Caco-2 (cell line): ENCODE measurements around the gene IL21R. TPM values are rescaled to one million over a fixed set of nuclear protein-coding genes. Genes with fewer than 3 reads are reported as not detected.

Experiments used
- BruUV-seq: library from RNA; stranded (reverse); fragments of 400-500 nt; replicated peaks from 2 replicates; lab custom pipeline; 2021; lab: Mats Ljungman, UMichigan
- CTCF ChIA-PET: fragments of 300-600 bp; sonication (Branson Sonifier 250); formaldehyde crosslinking; loops from one replicate; lab custom pipeline; 2022; ENCODE audit warnings: antibody characterized with exemption; lab: Charles Lee
- POLR2A ChIA-PET: fragments of 300-600 bp; sonication (Branson Sonifier 250); formaldehyde crosslinking; loops from one replicate; lab custom pipeline; 2022; ENCODE audit warnings: antibody characterized with exemption; lab: Charles Lee
- DNase-seq, 2 experiments: peaks; one replicate each; pipeline versions ENCODE4 v3.0.0 to v3.0.0-alpha.2; 2020 to 2022
- H3K27me3 ChIP-seq: replicated peaks from 2 replicates; pipeline ENCODE4 v1.6.0; 2011; ENCODE audit warnings: low read length; ENCODE audit not compliant: control insufficient read depth, insufficient read depth
- H3K36me3 ChIP-seq: 2 replicates; pipeline ENCODE4 v1.5.1; 2011; ENCODE audit warnings: low read length; ENCODE audit not compliant: control insufficient read depth, insufficient read depth
- H3K4me1 ChIP-seq: fragments of 250-450 bp; sonication (Bioruptor Pico); 2 replicates; pipeline ENCODE4 v1.5.1; 2020; ENCODE audit warnings: mild to moderate bottlenecking
- H3K4me3 ChIP-seq: 2 replicates; pipeline ENCODE4 v1.5.1; 2011; ENCODE audit warnings: low read depth, mild to moderate bottlenecking, control low read depth, low read length
- H3K9me3 ChIP-seq: fragments of 250-450 bp; sonication (Bioruptor Pico); 2 replicates; pipeline ENCODE4 v1.5.1; 2020; ENCODE audit warnings: mild to moderate bottlenecking, moderate library complexity
- H3K27ac Mint-ChIP-seq: one replicate; pipeline ENCODE4 v1.8.0; 2022; ENCODE audit warnings: mixed read lengths; ENCODE audit not compliant: unreplicated experiment
- H3K27me3 Mint-ChIP-seq: one replicate; pipeline ENCODE4 v1.8.0; 2022; ENCODE audit warnings: mixed read lengths; ENCODE audit not compliant: insufficient read depth, unreplicated experiment
- H3K36me3 Mint-ChIP-seq: one replicate; pipeline ENCODE4 v1.8.0; 2022; ENCODE audit warnings: mild to moderate bottlenecking, mixed read lengths; ENCODE audit not compliant: insufficient read depth, unreplicated experiment
- H3K4me1 Mint-ChIP-seq: one replicate; pipeline ENCODE4 v1.8.0; 2022; ENCODE audit warnings: low read depth, mixed read lengths; ENCODE audit not compliant: unreplicated experiment
- H3K4me3 Mint-ChIP-seq: one replicate; pipeline ENCODE4 v1.8.0; 2022; ENCODE audit warnings: mild to moderate bottlenecking, moderate library complexity, mixed read lengths; ENCODE audit not compliant: unreplicated experiment
- H3K9me3 Mint-ChIP-seq: one replicate; pipeline ENCODE4 v1.8.0; 2022; ENCODE audit warnings: mixed read lengths; ENCODE audit not compliant: unreplicated experiment
- intact Hi-C: fragments of 100-400 bp; cut with micrococcal nuclease; formaldehyde crosslinking; loops from one replicate; pipeline ENCODE4 v1.10.0; 2022; ENCODE audit not compliant: unreplicated experiment
- total RNA-seq: library from RNA; stranded (reverse); gene quantifications from 2 replicates; pipeline ENCODE4 v1.2.3, GENCODE V29; 2022
- TF ChIP-seq, protein P1 (sequence below), 2 experiments: fragments of 200-600 bp in 1 of 2; IDR thresholded peaks; 1 replicate in 1 of 2; 2 replicates in 1 of 2; pipeline versions ENCODE4 v1.5.1 to v1.8.0; 2011 to 2022; ENCODE audit warnings: antibody characterized with exemption in 1 of 2, control low read depth in 1 of 2, inconsistent platforms in 1 of 2, low read depth in 1 of 2, low read length in 1 of 2, mild to moderate bottlenecking in 1 of 2, moderate library complexity in 1 of 2; ENCODE audit not compliant: insufficient read depth in 1 of 2, severe bottlenecking in 1 of 2, unreplicated experiment in 1 of 2

The IL21R gene
- total RNA-seq, 1 experiment from 2014 or later = 0.07 TPM

DNA sequence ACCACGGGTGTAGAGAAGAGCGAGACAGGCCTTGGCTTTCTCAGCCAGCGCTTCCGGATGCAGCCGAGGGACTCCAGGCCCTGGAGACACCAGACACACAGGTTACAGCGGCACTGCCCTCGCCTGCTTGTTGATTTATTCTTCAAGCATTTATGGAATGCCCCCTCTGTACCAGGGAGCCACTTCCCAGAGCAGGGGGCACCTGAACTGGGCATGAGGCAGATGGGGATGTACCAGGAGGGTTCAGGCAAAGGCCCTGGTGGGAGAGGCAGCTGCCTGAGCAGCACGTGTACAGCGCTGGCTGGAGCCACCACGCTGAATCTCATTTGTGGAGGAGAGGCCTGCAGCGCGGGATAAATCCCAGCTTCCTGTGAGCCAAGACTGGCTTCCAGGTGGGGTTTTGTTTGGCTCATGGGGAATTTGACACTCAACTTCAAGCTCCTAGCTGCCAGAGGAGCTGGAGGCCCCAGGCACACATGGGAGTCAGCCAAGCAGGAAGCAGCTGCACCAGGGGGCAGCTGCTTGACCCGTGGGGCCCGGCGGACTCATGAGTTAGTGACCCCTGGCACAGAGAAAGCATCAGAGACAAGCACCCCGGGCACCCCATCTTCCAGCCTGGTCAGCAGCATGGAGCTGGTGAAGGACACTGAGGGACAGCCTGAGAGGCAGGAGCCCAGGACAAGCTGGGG is 59.7 kb downstream of the IL21R start:
- Histone ChIP-seq H3K27me3 (no peaks in the 10 kb centered on the region), H3K36me3 (peaks cover 3% of the 10 kb centered on the region), H3K4me1 (peaks cover 18% of the 10 kb centered on the region), H3K4me3 (no peak overlapping the region), H3K9me3 (no peaks in the 10 kb centered on the region)
- H3K4me1 Mint-ChIP-seq = no peaks in the 10 kb centered on the region
- intact Hi-C loops = no loop called here
- POLR2A ChIA-PET = no interaction called here
- CTCF ChIA-PET = interaction anchor here (1.2 kb wide), 1 partner anchor 258 kb away, joined by 3 read pairs; the partner anchor contains the start of gene KDM8
- H3K4me3 Mint-ChIP-seq = no peak overlapping the region
- no peaks in the 10 kb centered on the region for H3K27me3 Mint-ChIP-seq
- no peak overlapping the region for H3K27ac Mint-ChIP-seq
- TF ChIP-seq, protein P1, sequence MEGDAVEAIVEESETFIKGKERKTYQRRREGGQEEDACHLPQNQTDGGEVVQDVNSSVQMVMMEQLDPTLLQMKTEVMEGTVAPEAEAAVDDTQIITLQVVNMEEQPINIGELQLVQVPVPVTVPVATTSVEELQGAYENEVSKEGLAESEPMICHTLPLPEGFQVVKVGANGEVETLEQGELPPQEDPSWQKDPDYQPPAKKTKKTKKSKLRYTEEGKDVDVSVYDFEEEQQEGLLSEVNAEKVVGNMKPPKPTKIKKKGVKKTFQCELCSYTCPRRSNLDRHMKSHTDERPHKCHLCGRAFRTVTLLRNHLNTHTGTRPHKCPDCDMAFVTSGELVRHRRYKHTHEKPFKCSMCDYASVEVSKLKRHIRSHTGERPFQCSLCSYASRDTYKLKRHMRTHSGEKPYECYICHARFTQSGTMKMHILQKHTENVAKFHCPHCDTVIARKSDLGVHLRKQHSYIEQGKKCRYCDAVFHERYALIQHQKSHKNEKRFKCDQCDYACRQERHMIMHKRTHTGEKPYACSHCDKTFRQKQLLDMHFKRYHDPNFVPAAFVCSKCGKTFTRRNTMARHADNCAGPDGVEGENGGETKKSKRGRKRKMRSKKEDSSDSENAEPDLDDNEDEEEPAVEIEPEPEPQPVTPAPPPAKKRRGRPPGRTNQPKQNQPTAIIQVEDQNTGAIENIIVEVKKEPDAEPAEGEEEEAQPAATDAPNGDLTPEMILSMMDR (IDR thresholded peaks at IDR 0.05; ENCODE audit: insufficient read depth in 1 of 2, low read depth in 1 of 2, low read length in 1 of 2, severe bottlenecking in 1 of 2, unreplicated experiment in 1 of 2) = no peak
- BruUV-seq = no TSS peak
- no peaks in the 10 kb centered on the region for H3K9me3 Mint-ChIP-seq
- DNase-seq = no peak
- H3K36me3 Mint-ChIP-seq = peaks cover 21% of the 10 kb centered on the region

DNA sequence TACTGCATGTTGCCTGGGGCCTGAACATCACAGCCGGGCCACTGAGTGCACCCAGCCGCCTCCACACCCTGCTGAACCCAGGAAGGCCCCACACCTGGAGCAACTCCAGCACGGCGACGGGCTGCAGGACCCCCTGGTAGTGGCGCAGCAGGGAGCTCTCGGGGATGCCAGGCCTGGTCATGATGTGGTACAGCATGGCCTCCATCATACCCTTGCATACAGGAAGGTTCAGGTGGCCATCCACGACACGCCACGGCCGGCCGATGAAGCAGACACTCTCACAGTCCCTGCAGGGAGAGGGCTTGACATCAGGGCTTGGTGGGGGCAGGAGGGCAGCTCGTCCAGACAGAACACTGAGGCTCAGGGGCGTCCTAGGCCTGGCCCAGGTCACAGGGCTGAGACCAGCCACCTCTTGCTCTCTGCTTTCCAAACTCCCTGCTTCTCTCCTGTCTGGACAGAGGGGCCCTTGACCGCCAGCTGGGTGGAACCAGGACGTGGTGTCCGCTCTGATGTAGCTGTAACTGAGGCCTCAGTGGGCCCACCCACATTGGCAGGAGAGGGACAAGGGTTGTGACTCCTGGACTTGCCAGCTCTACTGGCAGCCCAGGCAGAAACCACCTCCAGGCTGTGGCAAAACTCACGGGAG is 60.3 kb downstream of the IL21R start:
- no peaks in the 10 kb centered on the region for H3K27me3 ChIP-seq
- H3K4me3 ChIP-seq = no peak overlapping the region
- Mint-ChIP-seq H3K4me1 (no peaks in the 10 kb centered on the region), H3K36me3 (peaks cover 21% of the 10 kb centered on the region), H3K4me3 (no peak overlapping the region), H3K27me3 (no peaks in the 10 kb centered on the region), H3K27ac (no peak overlapping the region), H3K9me3 (no peaks in the 10 kb centered on the region)
- no peaks in the 10 kb centered on the region for H3K9me3 ChIP-seq
- intact Hi-C loops = no loop called here
- no TSS peak for BruUV-seq
- no peak for DNase-seq
- CTCF ChIA-PET = interaction anchor here (1.2 kb wide), 1 partner anchor 259 kb away, joined by 3 read pairs; the partner anchor contains the start of gene KDM8
- H3K36me3 ChIP-seq = peaks cover 3% of the 10 kb centered on the region
- POLR2A ChIA-PET = no interaction called here
- TF ChIP-seq, protein P1 (IDR thresholded peaks at IDR 0.05; ENCODE audit: insufficient read depth in 1 of 2, low read depth in 1 of 2, low read length in 1 of 2, severe bottlenecking in 1 of 2, unreplicated experiment in 1 of 2) = no peak
- H3K4me1 ChIP-seq = peaks cover 20% of the 10 kb centered on the region

DNA sequence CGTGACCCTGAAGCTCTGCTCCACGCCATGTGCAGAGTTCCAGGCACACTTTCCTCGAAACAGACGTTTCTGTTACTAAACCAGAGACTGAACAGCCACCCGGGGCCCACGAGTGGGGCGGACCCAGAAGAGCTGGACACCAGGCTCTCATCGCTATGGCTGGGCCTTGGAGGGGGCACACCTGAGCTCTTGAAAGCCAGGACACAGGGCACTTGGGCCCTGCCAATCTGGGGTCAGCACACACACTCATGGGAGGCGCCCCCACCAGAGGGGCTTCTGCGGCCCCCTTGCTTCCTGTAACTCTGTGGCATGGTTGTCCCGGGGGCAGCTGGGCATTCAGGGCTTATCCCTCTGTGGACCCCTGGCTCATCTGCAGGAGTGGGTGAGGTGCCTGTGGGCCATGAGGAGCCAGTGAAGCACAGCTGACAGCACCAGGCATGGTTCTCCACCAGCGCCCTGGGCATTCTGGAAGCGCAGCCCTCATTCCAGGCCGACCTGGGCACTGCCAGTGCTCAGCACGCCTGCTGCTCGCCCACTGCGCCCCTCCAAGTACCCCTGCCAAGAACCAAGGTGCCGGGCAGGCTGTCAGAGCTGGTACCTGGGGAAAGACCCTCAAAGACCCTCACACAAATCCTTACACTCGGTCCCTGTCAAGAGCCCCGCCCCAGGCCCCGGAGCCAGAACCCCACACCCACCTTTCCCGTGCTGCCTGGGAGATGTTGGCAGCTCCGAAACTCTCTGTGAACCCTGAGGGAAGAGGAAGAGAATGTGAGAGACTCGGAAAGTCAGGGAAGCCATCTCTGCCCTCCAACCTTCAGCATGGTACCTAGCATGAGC is 61.1 kb downstream of the IL21R start:
- no TSS peak for BruUV-seq
- no peaks in the 10 kb centered on the region for H3K27me3 Mint-ChIP-seq
- H3K36me3 Mint-ChIP-seq = peaks cover 26% of the 10 kb centered on the region
- H3K4me1 ChIP-seq = peaks cover 20% of the 10 kb centered on the region
- TF ChIP-seq, protein P1 (IDR thresholded peaks at IDR 0.05; ENCODE audit: insufficient read depth in 1 of 2, low read depth in 1 of 2, low read length in 1 of 2, severe bottlenecking in 1 of 2, unreplicated experiment in 1 of 2) = no peak
- H3K36me3 ChIP-seq = peaks cover 3% of the 10 kb centered on the region
- no peaks in the 10 kb centered on the region for H3K4me1 Mint-ChIP-seq
- intact Hi-C loops = no loop called here
- H3K9me3 ChIP-seq = no peaks in the 10 kb centered on the region
- no peaks in the 10 kb centered on the region for H3K9me3 Mint-ChIP-seq
- H3K27me3 ChIP-seq = no peaks in the 10 kb centered on the region
- H3K4me3 Mint-ChIP-seq = no peak overlapping the region
- no peak for DNase-seq
- no peak overlapping the region for H3K4me3 ChIP-seq
- ChIA-PET CTCF (interaction anchor here (1.2 kb wide), 1 partner anchor 259 kb away, joined by 3 read pairs; the partner anchor contains the start of gene KDM8), POLR2A (no interaction called here)
- H3K27ac Mint-ChIP-seq = no peak overlapping the region
